ENCODE results near the gene PAX4. TPM values are rescaled to one million over a fixed set of nuclear protein-coding genes. Genes with fewer than 3 reads are reported as not detected.

Gene PAX4
- total RNA-seq, 1 experiment from 2014 or later: not detected

- H4K8ac ChIP-seq (replicated peaks; ENCODE audit: insufficient read length, low read depth, low read length): no peak overlapping the region
- no peak overlapping the region for H3K9ac ChIP-seq (ENCODE audit: extremely low read depth, insufficient read length, low read length)
- H3K4ac ChIP-seq (ENCODE audit: low read depth, low read length): no peak overlapping the region
- H2AK5ac ChIP-seq (ENCODE audit: insufficient read length, low read length): no peak overlapping the region
- no peak overlapping the region for H2BK12ac ChIP-seq (ENCODE audit: insufficient read length, low read depth, low read length)
- no peak overlapping the region for H3K4me2 ChIP-seq (ENCODE audit: insufficient read depth, insufficient read length, low read length)
- H4K20me1 ChIP-seq (ENCODE audit: control insufficient read depth, insufficient read depth, insufficient read length): no peaks in the 10 kb centered on the region
- no peaks in the 10 kb centered on the region for H3K36me3 Mint-ChIP-seq (ENCODE audit: insufficient read depth in 1 of 3, low read depth in 3 of 3)
- H3K23me2 ChIP-seq (ENCODE audit: insufficient read length, low read depth, low read length, poor library complexity, severe bottlenecking): no peaks in the 10 kb centered on the region
- no peaks in the 10 kb centered on the region for H3K9me3 ChIP-seq (ENCODE audit: control insufficient read depth, low read depth, low read length)
- H3K27ac Mint-ChIP-seq: no peak overlapping the region
- DNase-seq: no peak
- no peaks in the 10 kb centered on the region for H3K79me1 ChIP-seq (ENCODE audit: insufficient read depth, low read depth, low read length, poor library complexity, severe bottlenecking)
- no peak overlapping the region for H2BK120ac ChIP-seq (ENCODE audit: low read depth, low read length, poor library complexity, severe bottlenecking)
- no peak overlapping the region for H4K5ac ChIP-seq (ENCODE audit: insufficient read length, low read depth, low read length)
- H3K9me3 Mint-ChIP-seq: no peaks in the 10 kb centered on the region
- H2BK5ac ChIP-seq (ENCODE audit: insufficient read length, low read length): no peak overlapping the region
- H3K27me3 Mint-ChIP-seq (ENCODE audit: low read depth): peaks cover 18% of the 10 kb centered on the region
- H3K18ac ChIP-seq (ENCODE audit: insufficient read length, low read depth, low read length): no peak overlapping the region
- no peaks in the 10 kb centered on the region for H3K79me2 ChIP-seq (ENCODE audit: insufficient read depth, low read length)
- H2AFZ ChIP-seq (ENCODE audit: low read length): no peak overlapping the region
- H3K4me1 ChIP-seq (ENCODE audit: insufficient read depth, low read length): no peaks in the 10 kb centered on the region
- no peak overlapping the region for H3K56ac ChIP-seq (ENCODE audit: insufficient read length, low read depth, low read length)
- no peaks in the 10 kb centered on the region for H3K4me1 Mint-ChIP-seq
- no peaks in the 10 kb centered on the region for H3K27me3 ChIP-seq (ENCODE audit: insufficient read depth, low read length)
- H4K91ac ChIP-seq (ENCODE audit: insufficient read length, low read depth, low read length): no peak overlapping the region
- H2BK15ac ChIP-seq (ENCODE audit: low read depth, low read length): no peak overlapping the region
- no peak overlapping the region for H2BK20ac ChIP-seq (ENCODE audit: low read depth, low read length, poor library complexity, severe bottlenecking)
- no peak overlapping the region for H3K23ac ChIP-seq (ENCODE audit: insufficient read length, low read depth, low read length)
- no peak overlapping the region for H3K14ac ChIP-seq (ENCODE audit: insufficient read depth, low read length)
- no peak for TF ChIP-seq CTCF (conservative IDR thresholded peaks at IDR 0.05)
- H3K27ac ChIP-seq (ENCODE audit: insufficient read length, low read depth, low read length): no peak overlapping the region
- WGBS (ENCODE audit: extremely low coverage, insufficient read length, low lambda C conversion rate): no CpG with 5 or more reads among the region's 3 CpGs
- no peak overlapping the region for H3T11ph ChIP-seq (ENCODE audit: low read length)
- H3K4me3 Mint-ChIP-seq: no peak overlapping the region
These were observed 17.8 kb upstream of the PAX4 start for GRCh38 chr7:127635659-127636285.
